Endothelial cell of umbilical vein (primary cell): ENCODE data around the gene NR0B2. TPM values are rescaled to one million over a fixed set of nuclear protein-coding genes. Genes with fewer than 3 reads are reported as not detected.

Source experiments
- BruUV-seq: library from RNA; stranded (reverse); fragments of 400-500 nt; replicated peaks from 2 replicates; lab custom pipeline; 2021; lab: Mats Ljungman, UMichigan
- CTCF ChIA-PET: fragments of 300-600, 350-600 bp; sonication (Branson Sonifier 250); formaldehyde crosslinking; loops from one replicate; lab custom pipeline; 2021; ENCODE audit warnings: antibody characterized with exemption, inconsistent platforms; lab: Charles Lee
- POLR2A ChIA-PET: fragments of 300-600, 350-600 bp; sonication (Branson Sonifier 250); formaldehyde crosslinking; loops from one replicate; lab custom pipeline; 2021; ENCODE audit warnings: antibody characterized with exemption, inconsistent platforms; lab: Charles Lee
- DNase-seq: peaks from one replicate; pipeline ENCODE4 v3.0.0-alpha.2; 2011; ENCODE audit warnings: low read depth, low spot score
- FAIRE-seq: peaks from 2 replicates; lab custom pipeline; 2011; peaks lifted over from hg19 to GRCh38; lab: Jason Lieb, UNC
- H2AFZ ChIP-seq: 2 replicates; pipeline ENCODE4 v1.6.0; 2012; ENCODE audit warnings: low read depth, low read length, control low read depth, inconsistent platforms
- H3K27ac ChIP-seq: 2 replicates; pipeline ENCODE4 v1.5.1; 2011; ENCODE audit warnings: low read depth, mild to moderate bottlenecking, control low read depth, low read length, moderate library complexity; ENCODE audit not compliant: insufficient read depth
- H3K27me3 ChIP-seq, 2 experiments: 2 replicates each; pipeline versions ENCODE4 v1.6.0 to v1.6.1; 2011; ENCODE audit warnings: low read length in 2 of 2, mixed read lengths in 1 of 2; ENCODE audit not compliant: control insufficient read depth in 2 of 2, insufficient read depth in 2 of 2
- H3K36me3 ChIP-seq, 2 experiments: 2 replicates in 1 of 2; 3 replicates in 1 of 2; pipeline ENCODE4 v1.5.1; 2011; ENCODE audit warnings: low read length in 2 of 2, mild to moderate bottlenecking in 1 of 2, moderate library complexity in 1 of 2; ENCODE audit not compliant: control insufficient read depth in 2 of 2, insufficient read depth in 2 of 2; ENCODE audit errors: extremely low read depth in 1 of 2
- H3K4me1 ChIP-seq: 3 replicates; pipeline ENCODE4 v1.5.1; 2011; ENCODE audit warnings: mild to moderate bottlenecking, low read length; ENCODE audit not compliant: control insufficient read depth, insufficient read depth; ENCODE audit errors: extremely low read depth
- H3K4me2 ChIP-seq: 2 replicates; pipeline ENCODE4 v1.6.1; 2011; ENCODE audit warnings: low read length, control low read depth, mixed read lengths; ENCODE audit not compliant: insufficient read depth
- H3K4me3 ChIP-seq, 3 experiments: fragments of 200-600 bp in 1 of 3; sonication (generic), shearing (Covaris generic) in 1 of 3; replicated peaks in 1 of 3; 2 replicates each; pipeline ENCODE4 v1.5.1; 2011 to 2016; ENCODE audit warnings: control low read depth in 3 of 3, low read length in 3 of 3, mild to moderate bottlenecking in 2 of 3, inconsistent platforms in 1 of 3, low read depth in 1 of 3, moderate library complexity in 1 of 3; ENCODE audit not compliant: insufficient read depth in 1 of 3
- H3K79me2 ChIP-seq: 2 replicates; pipeline ENCODE4 v1.6.0; 2012; ENCODE audit warnings: low read length, inconsistent platforms; ENCODE audit not compliant: control insufficient read depth, insufficient read depth
- H3K9ac ChIP-seq: replicated peaks from 2 replicates; pipeline ENCODE3; 2011; ENCODE audit warnings: low read length, control low read depth; ENCODE audit not compliant: insufficient read depth; ENCODE audit errors: extremely low read depth
- H3K9me1 ChIP-seq: replicated peaks from 3 replicates; pipeline ENCODE4 v1.6.0; 2011; ENCODE audit warnings: mild to moderate bottlenecking, low read length; ENCODE audit not compliant: control insufficient read depth, insufficient read depth; ENCODE audit errors: extremely low read depth
- H3K9me3 ChIP-seq: replicated peaks from 2 replicates; pipeline ENCODE4 v1.5.1; 2012; ENCODE audit warnings: low read length, inconsistent platforms; ENCODE audit not compliant: control insufficient read depth, insufficient read depth
- H4K20me1 ChIP-seq: replicated peaks from 2 replicates; pipeline ENCODE3; 2011; ENCODE audit warnings: mild to moderate bottlenecking, low read length; ENCODE audit not compliant: control insufficient read depth, insufficient read depth; ENCODE audit errors: extremely low read depth
- EZH2 ChIP-seq: IDR thresholded peaks from 2 replicates; pipeline ENCODE4 v1.6.1; 2012; ENCODE audit warnings: borderline replicate concordance, low read depth, mild to moderate bottlenecking, moderate library complexity, low read length, inconsistent platforms; ENCODE audit not compliant: severe bottlenecking
- FOS ChIP-seq: IDR thresholded peaks from 2 replicates; pipeline ENCODE4 v1.6.1; 2011; ENCODE audit warnings: mild to moderate bottlenecking, low read length, moderate library complexity, borderline replicate concordance; ENCODE audit not compliant: insufficient read depth
- GATA2 ChIP-seq: IDR thresholded peaks from 2 replicates; pipeline ENCODE4 v1.7.0; 2011; ENCODE audit warnings: low read depth, mild to moderate bottlenecking, moderate library complexity, mixed read lengths, low read length; ENCODE audit not compliant: insufficient read length, insufficient read depth
- JUN ChIP-seq: IDR thresholded peaks from 2 replicates; pipeline ENCODE4 v1.6.1; 2011; ENCODE audit warnings: borderline replicate concordance, low read depth; ENCODE audit not compliant: insufficient read length, insufficient read depth
- MYC ChIP-seq: IDR thresholded peaks from one replicate; pipeline ENCODE4 v1.6.1; 2011; ENCODE audit warnings: mild to moderate bottlenecking, low read depth, low read length
- POLR2A ChIP-seq: IDR thresholded peaks from 2 replicates; pipeline ENCODE4 v1.6.1; 2012; ENCODE audit warnings: low read depth, mild to moderate bottlenecking, control low read depth, low read length
- POLR2AphosphoS5 ChIP-seq: IDR thresholded peaks from 2 replicates; pipeline ENCODE4 v1.6.1; 2012; ENCODE audit warnings: low read depth, mild to moderate bottlenecking, control low read depth, low read length, moderate library complexity; ENCODE audit not compliant: insufficient read depth
- dilution Hi-C: fragments of 300-500 bp; cut with MboI; formaldehyde crosslinking; loops from one replicate; pipeline ENCODE4 v1.15.0; 2019; ENCODE audit warnings: low sequenced_read_pairs; ENCODE audit not compliant: extremely low pct_ligation_motif_present
- intact Hi-C: fragments of 100-400 bp; cut with micrococcal nuclease; formaldehyde crosslinking; loops from one replicate; pipeline ENCODE4 v1.10.0; 2022
- polyA plus RNA-seq, 4 experiments: library from polyadenylated mRNA; depleted of rRNA in 3 of 4; stranded (reverse) in 3 of 4; unstranded in 1 of 4; fragments of >200 nt; gene quantifications; 2 replicates each; pipeline versions ENCODE4 v1.2.1 to v1.2.3, GENCODE V29; 2011 to 2012; ENCODE audit warnings: missing spikeins in 1 of 4
- total RNA-seq: library from RNA; stranded (reverse); gene quantifications from 2 replicates; pipeline ENCODE4 v1.2.3, GENCODE V29; 2021
- TF ChIP-seq, protein P1 (sequence below): IDR thresholded peaks from 2 replicates; pipeline ENCODE4 v1.6.1; 2011; ENCODE audit not compliant: insufficient read depth, insufficient read length
- TF ChIP-seq, protein P2 (sequence below), 2 donors: IDR thresholded peaks; 1 replicate in 1 of 2; 2 replicates in 1 of 2; pipeline ENCODE4 v1.5.1; 2011; ENCODE audit warnings: low read length in 2 of 2, mild to moderate bottlenecking in 2 of 2, moderate library complexity in 2 of 2, control low read depth in 1 of 2, inconsistent platforms in 1 of 2, low read depth in 1 of 2; ENCODE audit not compliant: insufficient read depth in 1 of 2; ENCODE audit errors: extremely low read depth in 1 of 2

NR0B2 gene
- total and polyA plus RNA-seq, 2 donors (not counting 3 experiments of a cell fraction or from before 2014, with no cell fraction given) = not detected

DNA sequence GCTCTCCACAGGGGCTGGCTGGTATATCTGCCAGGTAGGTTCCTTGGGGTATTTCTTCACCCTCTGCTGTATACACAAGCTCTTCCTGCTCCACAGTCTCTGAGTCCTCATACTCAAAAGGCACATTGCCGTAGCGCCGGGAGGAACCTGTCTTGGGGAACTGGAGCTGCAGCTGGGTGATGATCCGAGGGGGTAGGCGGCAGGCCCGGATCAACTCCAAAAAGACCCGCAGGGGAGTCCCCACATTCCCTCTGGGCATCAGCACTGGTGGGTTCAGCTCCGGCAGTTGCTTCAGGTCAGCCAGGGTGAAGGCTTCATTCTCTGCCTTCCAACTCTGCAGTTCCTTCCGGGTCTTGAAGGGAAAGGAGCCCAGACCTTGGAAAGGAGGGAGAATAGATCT lies 16.4 kb downstream of the NR0B2 start:
- TF ChIP-seq POLR2A = no peak
- no peak for TF ChIP-seq MYC
- no peak for TF ChIP-seq JUN
- TF ChIP-seq, protein P1, sequence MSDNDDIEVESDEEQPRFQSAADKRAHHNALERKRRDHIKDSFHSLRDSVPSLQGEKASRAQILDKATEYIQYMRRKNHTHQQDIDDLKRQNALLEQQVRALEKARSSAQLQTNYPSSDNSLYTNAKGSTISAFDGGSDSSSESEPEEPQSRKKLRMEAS = no peak
- H4K20me1 ChIP-seq = no peaks in the 10 kb centered on the region
- intact Hi-C loops (no loop called here), dilution Hi-C loops (no loop called here)
- H2AFZ ChIP-seq = no peak overlapping the region
- no peaks in the 10 kb centered on the region for H3K27me3 ChIP-seq
- POLR2A ChIA-PET = no interaction called here
- H3K9ac ChIP-seq = no peak overlapping the region
- CTCF ChIA-PET = interaction anchor here (1.2 to 1.8 kb wide), 2 partner anchors 10 to 295 kb away, joined by 3 to 5 read pairs; no protein-coding TSS in a partner anchor
- peaks cover 19% of the 10 kb centered on the region for H3K79me2 ChIP-seq
- peaks cover 0 to 22% of the 10 kb centered on the region in 2 experiments for H3K36me3 ChIP-seq
- no peaks in the 10 kb centered on the region for H3K9me3 ChIP-seq
- H3K4me2 ChIP-seq = no peak overlapping the region
- H3K4me3 ChIP-seq = no peak overlapping the region
- no peaks in the 10 kb centered on the region for H3K9me1 ChIP-seq
- DNase-seq (no peak), FAIRE-seq (no peak)
- peaks cover 12% of the 10 kb centered on the region for H3K4me1 ChIP-seq
- no TSS peak for BruUV-seq
- no peak overlapping the region for H3K27ac ChIP-seq

DNA sequence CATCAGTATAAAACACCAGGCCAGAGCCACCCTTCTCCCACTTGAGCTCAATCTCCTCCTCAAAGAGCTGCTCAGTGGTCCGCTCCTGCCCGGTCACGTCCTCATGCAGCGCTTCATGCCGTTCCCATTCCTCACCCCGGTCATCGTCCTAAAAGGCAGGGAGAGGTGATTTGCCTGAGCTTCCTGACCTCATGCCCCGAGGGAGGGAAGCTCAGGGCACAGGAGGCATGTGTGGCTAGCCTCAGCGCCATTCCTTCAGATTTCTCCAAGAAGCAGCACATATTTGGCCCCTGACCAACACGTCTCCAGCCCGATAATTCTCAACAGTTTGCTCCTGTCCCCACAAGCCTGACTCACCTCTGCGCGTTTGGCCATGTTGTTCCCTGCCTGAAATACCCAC lies 19.5 kb downstream of the NR0B2 start:
- no peak for FAIRE-seq
- H3K9me3 ChIP-seq = no peaks in the 10 kb centered on the region
- H3K79me2 ChIP-seq = peaks cover 16% of the 10 kb centered on the region
- no TSS peak for BruUV-seq
- H3K4me3 ChIP-seq = no peak overlapping the region
- POLR2A ChIA-PET = no interaction called here
- no peak overlapping the region for H2AFZ ChIP-seq
- dilution Hi-C loops = no loop called here
- peaks cover 0 to 25% of the 10 kb centered on the region in 2 experiments for H3K36me3 ChIP-seq
- no peaks in the 10 kb centered on the region for H4K20me1 ChIP-seq
- no peaks in the 10 kb centered on the region for H3K9me1 ChIP-seq
- no peaks in the 10 kb centered on the region for H3K27me3 ChIP-seq
- intact Hi-C loops = no loop called here
- no peak overlapping the region for H3K9ac ChIP-seq
- no peak overlapping the region for H3K4me2 ChIP-seq
- TF ChIP-seq POLR2AphosphoS5 (no peak), MYC (no peak), JUN (no peak), FOS (no peak), GATA2 (no peak), EZH2 (no peak), POLR2A (no peak)
- TF ChIP-seq, protein P1 = no peak
- TF ChIP-seq, protein P2, sequence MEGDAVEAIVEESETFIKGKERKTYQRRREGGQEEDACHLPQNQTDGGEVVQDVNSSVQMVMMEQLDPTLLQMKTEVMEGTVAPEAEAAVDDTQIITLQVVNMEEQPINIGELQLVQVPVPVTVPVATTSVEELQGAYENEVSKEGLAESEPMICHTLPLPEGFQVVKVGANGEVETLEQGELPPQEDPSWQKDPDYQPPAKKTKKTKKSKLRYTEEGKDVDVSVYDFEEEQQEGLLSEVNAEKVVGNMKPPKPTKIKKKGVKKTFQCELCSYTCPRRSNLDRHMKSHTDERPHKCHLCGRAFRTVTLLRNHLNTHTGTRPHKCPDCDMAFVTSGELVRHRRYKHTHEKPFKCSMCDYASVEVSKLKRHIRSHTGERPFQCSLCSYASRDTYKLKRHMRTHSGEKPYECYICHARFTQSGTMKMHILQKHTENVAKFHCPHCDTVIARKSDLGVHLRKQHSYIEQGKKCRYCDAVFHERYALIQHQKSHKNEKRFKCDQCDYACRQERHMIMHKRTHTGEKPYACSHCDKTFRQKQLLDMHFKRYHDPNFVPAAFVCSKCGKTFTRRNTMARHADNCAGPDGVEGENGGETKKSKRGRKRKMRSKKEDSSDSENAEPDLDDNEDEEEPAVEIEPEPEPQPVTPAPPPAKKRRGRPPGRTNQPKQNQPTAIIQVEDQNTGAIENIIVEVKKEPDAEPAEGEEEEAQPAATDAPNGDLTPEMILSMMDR (IDR thresholded peaks at IDR 0.05; ENCODE audit: extremely low read depth in 1 of 2, insufficient read depth in 1 of 2, low read depth in 1 of 2, low read length in 2 of 2) = no peak
- H3K27ac ChIP-seq = no peak overlapping the region
- DNase-seq = no peak
- CTCF ChIA-PET = no interaction called here
- peaks cover 8% of the 10 kb centered on the region for H3K4me1 ChIP-seq
